A549 (cell line): ENCODE measurements around the gene PCYT2.

Experiments used
- BHLHE40 ChIP-seq: IDR thresholded peaks from 2 replicates; pipeline ENCODE4 v1.6.1; 2012; ENCODE audit warnings: low read depth, low read length, inconsistent platforms
- CTCF ChIP-seq: fragments of >200 bp; sonication (Bioruptor Twin); formaldehyde crosslinking; IDR thresholded peaks from 3 replicates; pipeline ENCODE4 v1.5.1; 2016
- ESRRA ChIP-seq: fragments of 150-350 bp; IDR thresholded peaks from 2 replicates; pipeline ENCODE4 v1.6.1; 2014; ENCODE audit warnings: mild to moderate bottlenecking, low read length, borderline replicate concordance
- HDAC2 ChIP-seq: fragments of 200-600 bp; sonication (generic); IDR thresholded peaks from 2 replicates; pipeline ENCODE4 v1.6.1; 2016
- HMGXB4 ChIP-seq: fragments of 250-450 bp; sonication (Bioruptor Pico); IDR thresholded peaks from 2 replicates; pipeline ENCODE4 v1.5.0; 2021; ENCODE audit warnings: mild to moderate bottlenecking, moderate library complexity, borderline replicate concordance
- PHF8 ChIP-seq: fragments of 200-600 bp; sonication (generic); IDR thresholded peaks from 2 replicates; pipeline ENCODE4 v1.6.1; 2016; ENCODE audit warnings: low read depth, mild to moderate bottlenecking, antibody characterized with exemption, moderate library complexity, borderline replicate concordance
- POLR2A ChIP-seq: IDR thresholded peaks from 2 replicates; pipeline ENCODE4 v1.6.1; 2012; ENCODE audit warnings: mild to moderate bottlenecking, low read length
- RAD21 ChIP-seq, 2 experiments: fragments of >200 bp in 1 of 2; sonication (Bioruptor Twin) in 1 of 2; formaldehyde crosslinking in 1 of 2; IDR thresholded peaks in 1 of 2; conservative IDR thresholded peaks in 1 of 2; 2 replicates in 1 of 2; 3 replicates in 1 of 2; pipeline ENCODE4 v1.6.1; 2012 to 2018; ENCODE audit warnings: inconsistent platforms in 1 of 2
- RCOR1 ChIP-seq: fragments of 150-350 bp; IDR thresholded peaks from 2 replicates; pipeline ENCODE4 v1.6.1; 2014; ENCODE audit warnings: antibody characterized with exemption, low read length, low read depth

- TF ChIP-seq RCOR1 = no peak
- TF ChIP-seq PHF8 = no peak
- TF ChIP-seq CTCF = no peak
- TF ChIP-seq POLR2A = no peak
- TF ChIP-seq BHLHE40 = no peak
- no peak for TF ChIP-seq RAD21 (conservative IDR thresholded peaks at IDR 0.05 in 1 of 2, IDR thresholded peaks at IDR 0.05 in 1 of 2)
- no peak for TF ChIP-seq ESRRA
- TF ChIP-seq HDAC2 = no peak
- no peak for TF ChIP-seq HMGXB4
Observed at GRCh38 chr17:81911969-81912368, 770 bp upstream of the PCYT2 start.
